ENCODE results near the gene TRIM65.

DNA sequence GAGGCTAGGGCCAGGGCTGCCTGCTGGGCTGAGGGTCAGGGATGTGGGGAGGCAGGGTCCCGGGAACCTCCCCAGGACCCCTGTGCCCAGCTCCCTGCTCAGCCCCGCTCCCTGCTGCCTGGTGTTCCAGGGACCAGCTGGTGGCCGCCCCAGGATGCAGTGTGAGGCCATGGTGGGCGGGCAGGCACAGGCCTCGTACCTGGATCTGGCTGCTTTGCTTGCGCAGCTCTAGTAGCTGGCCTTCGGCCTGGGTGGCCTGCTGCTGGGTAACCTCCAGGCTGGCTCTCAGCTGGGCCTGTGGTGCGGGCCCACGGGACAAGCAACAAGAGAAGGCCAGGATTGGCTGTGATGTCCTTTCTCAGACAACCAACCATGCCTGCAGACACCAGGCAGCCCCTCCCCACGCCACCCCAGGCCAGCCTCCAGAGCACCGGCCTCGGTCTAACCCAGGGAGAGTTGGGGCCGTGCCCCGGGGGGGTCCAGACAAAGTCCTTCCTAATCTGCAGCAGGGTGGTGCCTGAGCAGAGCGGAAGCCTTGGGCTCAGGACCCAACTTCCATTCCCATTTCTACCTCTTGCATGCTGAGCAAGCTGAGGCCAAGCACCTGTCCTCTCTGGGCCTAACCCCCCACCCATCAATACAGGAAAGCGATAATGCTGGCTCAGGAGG lies 4.1 kb downstream of the TRIM65 start:
- TF ChIP-seq, protein P1, sequence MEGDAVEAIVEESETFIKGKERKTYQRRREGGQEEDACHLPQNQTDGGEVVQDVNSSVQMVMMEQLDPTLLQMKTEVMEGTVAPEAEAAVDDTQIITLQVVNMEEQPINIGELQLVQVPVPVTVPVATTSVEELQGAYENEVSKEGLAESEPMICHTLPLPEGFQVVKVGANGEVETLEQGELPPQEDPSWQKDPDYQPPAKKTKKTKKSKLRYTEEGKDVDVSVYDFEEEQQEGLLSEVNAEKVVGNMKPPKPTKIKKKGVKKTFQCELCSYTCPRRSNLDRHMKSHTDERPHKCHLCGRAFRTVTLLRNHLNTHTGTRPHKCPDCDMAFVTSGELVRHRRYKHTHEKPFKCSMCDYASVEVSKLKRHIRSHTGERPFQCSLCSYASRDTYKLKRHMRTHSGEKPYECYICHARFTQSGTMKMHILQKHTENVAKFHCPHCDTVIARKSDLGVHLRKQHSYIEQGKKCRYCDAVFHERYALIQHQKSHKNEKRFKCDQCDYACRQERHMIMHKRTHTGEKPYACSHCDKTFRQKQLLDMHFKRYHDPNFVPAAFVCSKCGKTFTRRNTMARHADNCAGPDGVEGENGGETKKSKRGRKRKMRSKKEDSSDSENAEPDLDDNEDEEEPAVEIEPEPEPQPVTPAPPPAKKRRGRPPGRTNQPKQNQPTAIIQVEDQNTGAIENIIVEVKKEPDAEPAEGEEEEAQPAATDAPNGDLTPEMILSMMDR (conservative IDR thresholded peaks at IDR 0.05; ENCODE audit: low read length): no peak
- no peak for TF ChIP-seq EZH2phosphoT487 (IDR thresholded peaks at IDR 0.05; ENCODE audit: borderline replicate concordance)

Data from Loucy (cell line).